ENCODE data around the gene POT1. TPM values are rescaled to one million over a fixed set of nuclear protein-coding genes. Genes with fewer than 3 reads are reported as not detected.

POT1 gene
- polyA plus RNA-seq, 4 donors, result 3.1 to 15.3 (median 5.2) TPM

DNA sequence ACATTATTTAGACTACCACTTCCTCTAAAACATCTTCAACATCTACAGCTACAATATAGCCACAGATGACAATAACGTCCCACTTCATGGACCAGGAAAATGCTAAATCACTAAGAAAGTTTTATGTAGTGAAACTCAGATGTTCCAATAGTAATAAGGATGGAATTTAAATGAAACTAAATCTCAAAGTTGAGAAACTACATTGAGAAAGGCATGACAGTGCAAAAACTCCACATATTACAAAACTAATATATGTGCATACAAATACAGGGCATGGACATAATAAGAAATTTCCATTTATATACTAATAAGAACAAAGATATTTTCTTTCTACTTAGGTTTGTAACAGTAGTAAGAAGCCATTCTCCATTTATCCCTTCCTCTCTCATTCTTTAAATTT lies 31.1 kb downstream of the POT1 start:
- 74 to 95% (median 88%) methylated on average over 1 of the region's 1 CpG for WGBS, 3 donors
- H3K4me3 ChIP-seq (ENCODE audit: low read depth in 1 of 3, low read length in 3 of 3), result no peak overlapping the region
- H3K36me3 ChIP-seq (ENCODE audit: control insufficient read depth in 3 of 3, insufficient read depth in 2 of 3, low read depth in 1 of 3, low read length in 3 of 3), result peaks cover 0 to 6% (median 0%) of the 10 kb centered on the region in 3 donors
- no peaks in the 10 kb centered on the region for H3K27me3 ChIP-seq (ENCODE audit: control insufficient read depth in 3 of 3, insufficient read depth in 3 of 3, low read length in 3 of 3)
- H3K27ac ChIP-seq (ENCODE audit: low read depth in 1 of 3, low read length in 2 of 3), result no peak overlapping the region
- peaks cover 0 to 7% of the 10 kb centered on the region in 2 donors for H3K9me3 ChIP-seq (ENCODE audit: control insufficient read depth in 2 of 2, insufficient read depth in 1 of 2, low read depth in 1 of 2, low read length in 1 of 2)
- FAIRE-seq (no peak), DNase-seq (no peak)
- H3K4me1 ChIP-seq (ENCODE audit: control insufficient read depth in 3 of 3, insufficient read depth in 2 of 3, low read depth in 1 of 3, low read length in 2 of 3), result no peaks in the 10 kb centered on the region

- WGBS, 3 donors, result 98 to 99% (median 98%) methylated on average over 3 of the region's 3 CpGs
- Histone ChIP-seq H3K36me3 (ENCODE audit: control insufficient read depth in 3 of 3, insufficient read depth in 2 of 3, low read depth in 1 of 3, low read length in 3 of 3) (peaks cover 0 to 4% (median under 1%) of the 10 kb centered on the region in 3 donors), H3K9me3 (ENCODE audit: control insufficient read depth in 2 of 2, insufficient read depth in 1 of 2, low read depth in 1 of 2, low read length in 1 of 2) (peaks cover 0 to 6% of the 10 kb centered on the region in 2 donors), H3K27me3 (ENCODE audit: control insufficient read depth in 3 of 3, insufficient read depth in 3 of 3, low read length in 3 of 3) (no peaks in the 10 kb centered on the region), H3K4me1 (ENCODE audit: control insufficient read depth in 3 of 3, insufficient read depth in 2 of 3, low read depth in 1 of 3, low read length in 2 of 3) (no peaks in the 10 kb centered on the region), H3K27ac (ENCODE audit: low read depth in 1 of 3, low read length in 2 of 3) (no peak overlapping the region), H3K4me3 (ENCODE audit: low read depth in 1 of 3, low read length in 3 of 3) (no peak overlapping the region)
- FAIRE-seq (no peak), DNase-seq (no peak)
Observed at GRCh38 chr7:124896001-124896400, 33.6 kb downstream of the POT1 start.

DNA sequence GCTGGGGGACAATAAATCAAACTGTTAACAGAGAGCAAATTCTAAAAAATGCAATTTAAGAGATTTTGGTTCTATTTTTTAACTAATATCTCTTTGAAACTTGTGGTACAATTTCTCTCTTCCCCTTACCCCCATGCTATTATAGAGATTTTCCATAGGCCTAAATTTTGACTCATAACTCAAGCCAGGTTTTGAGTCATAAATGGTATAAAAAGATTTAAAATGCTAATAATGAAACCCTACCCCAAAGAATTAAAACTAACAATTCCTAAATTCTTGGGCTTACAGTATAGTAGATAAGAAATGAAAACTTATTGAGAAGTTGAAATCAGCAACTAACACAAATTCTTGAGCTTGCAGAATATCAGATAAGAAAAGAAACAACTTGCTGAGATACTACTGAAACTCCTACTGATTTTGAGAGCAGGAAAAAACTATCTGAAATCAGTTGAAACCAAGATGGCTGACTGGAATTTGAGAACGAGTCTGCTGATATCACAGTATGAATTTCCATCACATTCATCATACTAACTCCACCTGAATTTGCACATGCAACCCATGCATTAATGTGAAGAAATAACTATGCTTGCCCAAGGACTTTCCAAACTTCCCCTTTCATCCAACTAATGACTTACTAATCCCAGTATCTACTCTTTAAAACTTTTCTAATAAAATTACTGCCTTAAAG lies 36.3 kb downstream of the POT1 start:
- Histone ChIP-seq H3K4me3 (ENCODE audit: low read depth in 1 of 3, low read length in 3 of 3) (no peak overlapping the region), H3K9me3 (ENCODE audit: control insufficient read depth in 2 of 2, insufficient read depth in 1 of 2, low read depth in 1 of 2, low read length in 1 of 2) (no peaks in the 10 kb centered on the region), H3K27me3 (ENCODE audit: control insufficient read depth in 3 of 3, insufficient read depth in 3 of 3, low read length in 3 of 3) (no peaks in the 10 kb centered on the region), H3K4me1 (ENCODE audit: control insufficient read depth in 3 of 3, insufficient read depth in 2 of 3, low read depth in 1 of 3, low read length in 2 of 3) (no peaks in the 10 kb centered on the region), H3K36me3 (ENCODE audit: control insufficient read depth in 3 of 3, insufficient read depth in 2 of 3, low read depth in 1 of 3, low read length in 3 of 3) (peaks cover 0 to 1% (median 0%) of the 10 kb centered on the region in 3 donors), H3K27ac (ENCODE audit: low read depth in 1 of 3, low read length in 2 of 3) (no peak overlapping the region)
- WGBS, 3 donors, result 75 to 79% (median 78%) methylated on average over 1 of the region's 1 CpG
- DNase-seq, result no peak
- FAIRE-seq, result no peak

DNA sequence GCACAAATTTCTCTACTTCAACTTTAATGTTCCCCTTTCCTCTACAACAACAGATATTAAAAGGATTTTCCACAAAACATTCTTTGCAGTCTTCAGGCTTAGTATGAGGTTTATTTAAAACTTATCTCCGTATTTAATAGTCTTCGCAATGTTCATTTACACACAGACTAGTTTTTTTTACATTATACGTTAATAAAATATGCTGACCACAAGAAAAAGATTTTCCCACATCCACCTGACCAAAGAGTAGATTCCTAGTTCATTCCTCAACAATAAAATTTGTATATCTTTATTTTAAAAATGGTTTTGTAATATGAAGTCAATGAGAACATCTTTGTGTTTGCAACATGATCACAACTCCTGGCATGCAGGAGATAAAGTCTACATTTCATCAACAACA lies 42.4 kb downstream of the POT1 start:
- Histone ChIP-seq H3K36me3 (ENCODE audit: control insufficient read depth in 3 of 3, insufficient read depth in 2 of 3, low read depth in 1 of 3, low read length in 3 of 3) (peaks cover 0 to 1% (median 0%) of the 10 kb centered on the region in 3 donors), H3K9me3 (ENCODE audit: control insufficient read depth in 2 of 2, insufficient read depth in 1 of 2, low read depth in 1 of 2, low read length in 1 of 2) (no peaks in the 10 kb centered on the region), H3K27me3 (ENCODE audit: control insufficient read depth in 3 of 3, insufficient read depth in 3 of 3, low read length in 3 of 3) (no peaks in the 10 kb centered on the region), H3K27ac (ENCODE audit: low read depth in 1 of 3, low read length in 2 of 3) (no peak overlapping the region), H3K4me1 (ENCODE audit: control insufficient read depth in 3 of 3, insufficient read depth in 2 of 3, low read depth in 1 of 3, low read length in 2 of 3) (no peaks in the 10 kb centered on the region), H3K4me3 (ENCODE audit: low read depth in 1 of 3, low read length in 3 of 3) (no peak overlapping the region)
- WGBS, 3 donors, result 96 to 97% (median 96%) methylated on average over 3 of the region's 3 CpGs
- FAIRE-seq (no peak), DNase-seq (no peak)

- Histone ChIP-seq H3K4me3 (ENCODE audit: low read depth in 1 of 3, low read length in 3 of 3) (no peak overlapping the region), H3K36me3 (ENCODE audit: control insufficient read depth in 3 of 3, insufficient read depth in 2 of 3, low read depth in 1 of 3, low read length in 3 of 3) (no peaks in the 10 kb centered on the region), H3K27ac (ENCODE audit: low read depth in 1 of 3, low read length in 2 of 3) (no peak overlapping the region), H3K9me3 (ENCODE audit: control insufficient read depth in 2 of 2, insufficient read depth in 1 of 2, low read depth in 1 of 2, low read length in 1 of 2) (no peaks in the 10 kb centered on the region), H3K4me1 (ENCODE audit: control insufficient read depth in 3 of 3, insufficient read depth in 2 of 3, low read depth in 1 of 3, low read length in 2 of 3) (no peaks in the 10 kb centered on the region), H3K27me3 (ENCODE audit: control insufficient read depth in 3 of 3, insufficient read depth in 3 of 3, low read length in 3 of 3) (no peaks in the 10 kb centered on the region)
- 29 to 62% (median 51%) methylated on average over 1 of the region's 1 CpG for WGBS, 3 donors
- DNase-seq (no peak), FAIRE-seq (no peak)
Observed at GRCh38 chr7:124881981-124882380, 47.6 kb downstream of the POT1 start.

DNA sequence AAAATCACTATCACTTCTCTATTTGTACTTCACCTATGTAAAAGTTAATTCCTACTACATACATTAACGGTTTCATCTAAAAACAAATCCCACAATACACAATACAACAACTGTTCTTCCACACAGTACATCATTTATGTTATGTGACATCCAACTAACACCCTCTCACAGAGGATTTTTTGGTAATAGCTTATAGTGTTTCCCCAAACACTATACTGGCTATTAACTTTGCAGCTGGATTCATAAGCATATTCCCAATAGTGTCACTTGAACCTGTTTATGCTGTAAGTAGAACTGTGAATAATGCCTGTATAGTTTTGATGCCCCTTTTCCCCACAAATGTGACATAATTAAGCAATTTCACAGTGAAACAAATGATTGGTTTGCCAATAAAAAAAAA lies 49.9 kb downstream of the POT1 start:
- Histone ChIP-seq H3K27me3 (ENCODE audit: control insufficient read depth in 3 of 3, insufficient read depth in 3 of 3, low read length in 3 of 3) (no peaks in the 10 kb centered on the region), H3K27ac (ENCODE audit: low read depth in 1 of 3, low read length in 2 of 3) (no peak overlapping the region), H3K9me3 (ENCODE audit: control insufficient read depth in 2 of 2, insufficient read depth in 1 of 2, low read depth in 1 of 2, low read length in 1 of 2) (no peaks in the 10 kb centered on the region), H3K4me3 (ENCODE audit: low read depth in 1 of 3, low read length in 3 of 3) (no peak overlapping the region), H3K36me3 (ENCODE audit: control insufficient read depth in 3 of 3, insufficient read depth in 2 of 3, low read depth in 1 of 3, low read length in 3 of 3) (no peaks in the 10 kb centered on the region), H3K4me1 (ENCODE audit: control insufficient read depth in 3 of 3, insufficient read depth in 2 of 3, low read depth in 1 of 3, low read length in 2 of 3) (no peaks in the 10 kb centered on the region)
- FAIRE-seq, result no peak
- no peak for DNase-seq
- WGBS, 3 donors, result 84 to 93% (median 85%) methylated on average over 1 of the region's 1 CpG

DNA sequence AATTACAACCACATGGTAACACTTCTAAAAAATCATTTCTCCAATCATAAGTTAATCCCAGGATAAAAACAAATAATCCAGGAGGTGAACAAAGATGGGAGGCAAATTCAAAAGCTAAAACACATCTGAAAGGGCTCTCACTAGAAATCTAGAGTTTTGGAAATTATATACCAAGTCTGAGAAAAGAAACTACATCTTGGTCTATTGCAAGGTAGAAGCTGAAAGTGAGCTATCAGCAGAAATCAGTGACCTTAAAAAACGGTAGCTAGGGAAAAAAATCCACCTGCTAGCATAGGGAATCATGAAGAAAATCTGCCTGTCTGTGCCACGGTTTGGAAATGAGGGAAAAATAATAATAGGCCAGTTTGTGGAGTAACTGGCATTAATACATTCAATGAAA lies 50.5 kb downstream of the POT1 start:
- no peak overlapping the region for H3K27ac ChIP-seq (ENCODE audit: low read depth in 1 of 3, low read length in 2 of 3)
- H3K4me3 ChIP-seq (ENCODE audit: low read depth in 1 of 3, low read length in 3 of 3), result no peak overlapping the region
- H3K9me3 ChIP-seq (ENCODE audit: control insufficient read depth in 2 of 2, insufficient read depth in 1 of 2, low read depth in 1 of 2, low read length in 1 of 2), result no peaks in the 10 kb centered on the region
- WGBS, 3 donors, result 68 to 73% (median 69%) methylated on average over 2 of the region's 2 CpGs
- H3K36me3 ChIP-seq (ENCODE audit: control insufficient read depth in 3 of 3, insufficient read depth in 2 of 3, low read depth in 1 of 3, low read length in 3 of 3), result no peaks in the 10 kb centered on the region
- FAIRE-seq (no peak), DNase-seq (no peak)
- no peaks in the 10 kb centered on the region for H3K4me1 ChIP-seq (ENCODE audit: control insufficient read depth in 3 of 3, insufficient read depth in 2 of 3, low read depth in 1 of 3, low read length in 2 of 3)
- H3K27me3 ChIP-seq (ENCODE audit: control insufficient read depth in 3 of 3, insufficient read depth in 3 of 3, low read length in 3 of 3), result no peaks in the 10 kb centered on the region

GRCh38 chr7:124874644-124875163 lies 54.9 kb downstream of the POT1 start:
- 95 to 97% (median 96%) methylated on average over 3 of the region's 3 CpGs for WGBS, 3 donors

More at GRCh38 chr7:124874644-124875163, 54.9 kb downstream of the POT1 start:
- FAIRE-seq (no peak), DNase-seq (no peak)
- Histone ChIP-seq H3K9me3 (ENCODE audit: control insufficient read depth in 2 of 2, insufficient read depth in 1 of 2, low read depth in 1 of 2, low read length in 1 of 2) (no peaks in the 10 kb centered on the region), H3K36me3 (ENCODE audit: control insufficient read depth in 3 of 3, insufficient read depth in 2 of 3, low read depth in 1 of 3, low read length in 3 of 3) (no peaks in the 10 kb centered on the region), H3K27ac (ENCODE audit: low read depth in 1 of 3, low read length in 2 of 3) (no peak overlapping the region), H3K4me1 (ENCODE audit: control insufficient read depth in 3 of 3, insufficient read depth in 2 of 3, low read depth in 1 of 3, low read length in 2 of 3) (no peaks in the 10 kb centered on the region), H3K4me3 (ENCODE audit: low read depth in 1 of 3, low read length in 3 of 3) (no peak overlapping the region), H3K27me3 (ENCODE audit: control insufficient read depth in 3 of 3, insufficient read depth in 3 of 3, low read length in 3 of 3) (no peaks in the 10 kb centered on the region)

Data from small intestine (tissue), 7 donors.